ENCODE data around the gene LIMD2. TPM values are rescaled to one million over a fixed set of nuclear protein-coding genes. Genes with fewer than 3 reads are reported as not detected.
A peak's percentile ranks its signal among the peaks of the same experiment; 100 is the strongest.

The LIMD2 gene
- total RNA-seq, 2 experiments from 2014 or later: 119 to 127 TPM

- DNase-seq (no peak), ATAC-seq (no peak)
- Mint-ChIP-seq H3K27ac (peak overlapping the region; percentile 61), H3K4me3 (peak overlapping the region; percentile 25), H3K36me3 (ENCODE audit: low read depth) (peaks cover 29% of the 10 kb centered on the region), H3K4me1 (peaks cover 49% of the 10 kb centered on the region), H3K27me3 (no peaks in the 10 kb centered on the region), H3K9me3 (ENCODE audit: low read depth) (no peaks in the 10 kb centered on the region)
- ChIA-PET POLR2A (interaction anchor here (0.6 to 2.2 kb wide), 4 partner anchors 59 to 146 kb away, joined by 4 to 8 read pairs (median 4); partner anchors contain the start of genes CCDC47 and DDX42), CTCF (interaction anchor here (0.6 to 3.4 kb wide), 8 partner anchors 10 to 609 kb away, joined by 3 to 23 read pairs (median 3); partner anchors contain the start of gene MAP3K3)
- intact Hi-C loops (cut with DNase I, micrococcal nuclease): loop anchor here (5.0 to 10.0 kb wide), 3 partner anchors 147 to 270 kb away; partner anchors contain the start of gene SMARCD2 (in 1 of the 2)
These were observed 4.8 kb downstream of the LIMD2 start for GRCh38 chr17:63694950-63695773.

- ChIA-PET CTCF (interaction anchor here (1.1 to 1.2 kb wide), 3 partner anchors 9 to 124 kb away, joined by 3 to 4 read pairs (median 3); no protein-coding TSS in a partner anchor), POLR2A (interaction anchor here (0.5 to 2.2 kb wide), 5 partner anchors 58 to 145 kb away, joined by 3 to 8 read pairs (median 4); partner anchors contain the start of genes CCDC47 and DDX42)
- peaks cover 29% of the 10 kb centered on the region for H3K36me3 Mint-ChIP-seq (ENCODE audit: low read depth)
- intact Hi-C loops (cut with DNase I, micrococcal nuclease): loop anchor here in 1 of 2 experiments (10.0 kb wide), 1 partner anchor 270 kb away; no protein-coding TSS in a partner anchor
- DNase-seq: no peak
- H3K9me3 Mint-ChIP-seq (ENCODE audit: low read depth): no peaks in the 10 kb centered on the region
- H3K4me1 Mint-ChIP-seq: peaks cover 49% of the 10 kb centered on the region
- no peak overlapping the region for H3K4me3 Mint-ChIP-seq
- no peaks in the 10 kb centered on the region for H3K27me3 Mint-ChIP-seq
- no peak for ATAC-seq
- H3K27ac Mint-ChIP-seq: peak overlapping the region; percentile 61
These were observed 5.5 kb downstream of the LIMD2 start for GRCh38 chr17:63694229-63694949.

GRCh38 chr17:63693411-63694113, 6.4 kb downstream of the LIMD2 start:
- no peak for DNase-seq
- Mint-ChIP-seq H3K36me3 (ENCODE audit: low read depth) (peaks cover 31% of the 10 kb centered on the region), H3K27ac (peak overlapping the region; percentile 60), H3K27me3 (no peaks in the 10 kb centered on the region), H3K4me3 (no peak overlapping the region), H3K9me3 (ENCODE audit: low read depth) (no peaks in the 10 kb centered on the region), H3K4me1 (peaks cover 49% of the 10 kb centered on the region)
- ChIA-PET CTCF (no interaction called here), POLR2A (interaction anchor here (0.5 to 2.2 kb wide), 2 partner anchors 80 to 85 kb away, joined by 3 to 8 read pairs; partner anchors contain the start of genes CCDC47 and DDX42)
- no peak for ATAC-seq
- intact Hi-C loops (cut with DNase I, micrococcal nuclease): loop anchor here in 1 of 2 experiments (10.0 kb wide), 1 partner anchor 269 kb away; no protein-coding TSS in a partner anchor

- peaks cover 23% of the 10 kb centered on the region for H3K36me3 Mint-ChIP-seq (ENCODE audit: low read depth)
- no peaks in the 10 kb centered on the region for H3K27me3 Mint-ChIP-seq
- no peak overlapping the region for H3K27ac Mint-ChIP-seq
- no peak for ATAC-seq
- POLR2A ChIA-PET: no interaction called here
- intact Hi-C loops (cut with DNase I, micrococcal nuclease): loop anchor here in 1 of 2 experiments (10.0 kb wide), 1 partner anchor 268 kb away; no protein-coding TSS in a partner anchor
- DNase-seq: no peak
- H3K9me3 Mint-ChIP-seq (ENCODE audit: low read depth): no peaks in the 10 kb centered on the region
- H3K4me3 Mint-ChIP-seq: no peak overlapping the region
- H3K4me1 Mint-ChIP-seq: peaks cover 41% of the 10 kb centered on the region
- CTCF ChIA-PET: no interaction called here
These were observed 7.6 kb downstream of the LIMD2 start for GRCh38 chr17:63692195-63692816.

GRCh38 chr17:63689479-63689878, 10.4 kb downstream of the LIMD2 start:
- CTCF ChIA-PET: no interaction called here
- DNase-seq: no peak
- POLR2A ChIA-PET: interaction anchor here (0.6 kb wide), 1 partner anchor 92 kb away, joined by 6 read pairs; no protein-coding TSS in a partner anchor
- Mint-ChIP-seq H3K27ac (no peak overlapping the region), H3K4me1 (peaks cover 25% of the 10 kb centered on the region), H3K4me3 (no peak overlapping the region), H3K9me3 (ENCODE audit: low read depth) (no peaks in the 10 kb centered on the region), H3K27me3 (no peaks in the 10 kb centered on the region), H3K36me3 (ENCODE audit: low read depth) (peaks cover 16% of the 10 kb centered on the region)
- no peak for ATAC-seq
- intact Hi-C loops (cut with DNase I, micrococcal nuclease): no loop called here

DNA sequence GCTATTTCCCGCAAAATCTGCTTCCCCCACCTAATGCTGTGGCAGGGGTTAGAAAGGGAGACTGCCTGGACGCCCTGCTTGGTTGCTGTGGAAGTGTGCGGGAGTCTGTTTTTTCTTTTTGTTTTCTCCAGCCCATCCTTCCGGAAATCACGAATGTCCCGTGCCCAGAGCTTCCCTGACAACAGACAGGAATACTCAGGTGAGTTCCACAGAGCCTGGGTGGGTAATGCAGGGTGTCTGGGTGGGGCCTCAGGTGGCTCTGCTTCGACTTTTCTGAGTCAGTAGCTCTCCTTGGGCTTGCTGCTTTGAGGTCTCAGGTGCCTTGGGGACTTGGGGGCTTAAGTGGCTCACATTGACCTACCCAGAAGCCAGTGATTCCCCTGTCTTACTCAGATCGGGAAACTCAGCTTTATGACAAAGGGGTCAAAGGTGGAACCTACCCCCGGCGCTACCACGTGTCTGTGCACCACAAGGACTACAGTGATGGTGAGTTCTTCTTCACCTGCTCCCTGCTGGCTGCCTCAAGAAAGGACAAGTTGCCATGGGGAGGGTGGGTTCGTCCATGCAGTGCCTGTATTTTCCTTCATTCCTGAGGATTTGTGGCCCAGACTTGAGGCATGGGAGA, 11.4 kb downstream of the LIMD2 start:
- Mint-ChIP-seq H3K36me3 (ENCODE audit: low read depth) (peaks cover 16% of the 10 kb centered on the region), H3K27me3 (no peaks in the 10 kb centered on the region), H3K9me3 (ENCODE audit: low read depth) (no peaks in the 10 kb centered on the region), H3K4me1 (peaks cover 17% of the 10 kb centered on the region), H3K4me3 (no peak overlapping the region), H3K27ac (peak overlapping the region; percentile 48)
- ChIA-PET CTCF (interaction anchor here (0.6 to 0.9 kb wide), 2 partner anchors 260 to 264 kb away, joined by 3 to 5 read pairs; no protein-coding TSS in a partner anchor), POLR2A (no interaction called here)
- ATAC-seq (peak; percentile 27), DNase-seq (peak; percentile 38)
- intact Hi-C loops (cut with DNase I, micrococcal nuclease): no loop called here

GRCh38 chr17:63686138-63686685, 13.7 kb downstream of the LIMD2 start:
- intact Hi-C loops (cut with DNase I, micrococcal nuclease): no loop called here
- no peaks in the 10 kb centered on the region for H3K27me3 Mint-ChIP-seq
- H3K4me1 Mint-ChIP-seq: peaks cover 13% of the 10 kb centered on the region
- ATAC-seq (peak; percentile 84), DNase-seq (no peak)
- peaks cover 18% of the 10 kb centered on the region for H3K36me3 Mint-ChIP-seq (ENCODE audit: low read depth)
- no peak overlapping the region for H3K4me3 Mint-ChIP-seq
- POLR2A ChIA-PET: interaction anchor here (0.6 kb wide), 1 partner anchor 1086 kb away, joined by 4 read pairs; no protein-coding TSS in a partner anchor
- CTCF ChIA-PET: interaction anchor here (0.6 to 1.5 kb wide), 5 partner anchors 9 to 713 kb away, joined by 3 to 4 read pairs (median 3); no protein-coding TSS in a partner anchor
- H3K27ac Mint-ChIP-seq: peak overlapping the region; percentile 82
- H3K9me3 Mint-ChIP-seq (ENCODE audit: low read depth): no peaks in the 10 kb centered on the region

GRCh38 chr17:63685578-63685977, 14.3 kb downstream of the LIMD2 start:
- H3K4me3 Mint-ChIP-seq: no peak overlapping the region
- no peaks in the 10 kb centered on the region for H3K9me3 Mint-ChIP-seq (ENCODE audit: low read depth)
- CTCF ChIA-PET: interaction anchor here (1.0 to 1.5 kb wide), 3 partner anchors 9 to 37 kb away, joined by 3 to 4 read pairs (median 3); no protein-coding TSS in a partner anchor
- DNase-seq (no peak), ATAC-seq (no peak)
- peaks cover 13% of the 10 kb centered on the region for H3K36me3 Mint-ChIP-seq (ENCODE audit: low read depth)
- POLR2A ChIA-PET: interaction anchor here (0.6 kb wide), 1 partner anchor 1085 kb away, joined by 4 read pairs; no protein-coding TSS in a partner anchor
- H3K27me3 Mint-ChIP-seq: no peaks in the 10 kb centered on the region
- peaks cover 18% of the 10 kb centered on the region for H3K4me1 Mint-ChIP-seq
- H3K27ac Mint-ChIP-seq: peak overlapping the region; percentile 32
- intact Hi-C loops (cut with DNase I, micrococcal nuclease): no loop called here

GRCh38 chr17:63685041-63685440, 14.9 kb downstream of the LIMD2 start:
- Mint-ChIP-seq H3K27ac (no peak overlapping the region), H3K4me1 (peaks cover 18% of the 10 kb centered on the region), H3K27me3 (no peaks in the 10 kb centered on the region), H3K9me3 (ENCODE audit: low read depth) (no peaks in the 10 kb centered on the region), H3K36me3 (ENCODE audit: low read depth) (peaks cover 10% of the 10 kb centered on the region), H3K4me3 (no peak overlapping the region)
- intact Hi-C loops (cut with DNase I, micrococcal nuclease): no loop called here
- ATAC-seq: no peak
- POLR2A ChIA-PET: no interaction called here
- CTCF ChIA-PET: interaction anchor here (0.6 to 1.0 kb wide), 3 partner anchors 10 to 37 kb away, joined by 3 read pairs; no protein-coding TSS in a partner anchor
- no peak for DNase-seq

GRCh38 chr17:63682981-63683380, 16.9 kb downstream of the LIMD2 start:
- POLR2A ChIA-PET: no interaction called here
- Mint-ChIP-seq H3K9me3 (ENCODE audit: low read depth) (no peaks in the 10 kb centered on the region), H3K4me1 (peaks cover 17% of the 10 kb centered on the region), H3K27ac (peak overlapping the region; percentile 42), H3K4me3 (no peak overlapping the region), H3K36me3 (ENCODE audit: low read depth) (peaks cover 8% of the 10 kb centered on the region), H3K27me3 (no peaks in the 10 kb centered on the region)
- CTCF ChIA-PET: interaction anchor here (0.6 to 1.3 kb wide), 5 partner anchors 17 to 257 kb away, joined by 3 to 6 read pairs (median 3); no protein-coding TSS in a partner anchor
- DNase-seq: no peak
- intact Hi-C loops (cut with DNase I, micrococcal nuclease): no loop called here
- no peak for ATAC-seq

Measured in activated CD4-positive, alpha-beta T cell treated with anti-CD3 and anti-CD28 coated beads for 36 hours (primary cell).